Measurements from ENCODE around the gene GDPD5. TPM values are rescaled to one million over a fixed set of nuclear protein-coding genes. Genes with fewer than 3 reads are reported as not detected.
A peak's percentile ranks its signal among the peaks of the same experiment; 100 is the strongest.

The GDPD5 gene
- total and polyA plus RNA-seq, 2 donors (not counting 1 experiment from before 2014, with no cell fraction given) = 2.5 to 3.1 TPM

GRCh38 chr11:75533896-75534258, 8.1 kb upstream of the GDPD5 start:
- H3K9me3 ChIP-seq (ENCODE audit: control insufficient read depth, insufficient read depth, low read depth, low read length) = no peaks in the 10 kb centered on the region
- peaks cover 3% of the 10 kb centered on the region for H3K4me1 ChIP-seq (ENCODE audit: control insufficient read depth, extremely low read depth, insufficient read depth, low read length)
- H3K27me3 ChIP-seq (ENCODE audit: control insufficient read depth, insufficient read depth, low read length) = peaks cover 14% of the 10 kb centered on the region
- H3K4me2 ChIP-seq (ENCODE audit: extremely low read depth, insufficient read depth, low read length) = no peak overlapping the region
- H3K27ac ChIP-seq (ENCODE audit: insufficient read depth, low read length) = no peak overlapping the region
- no peak for TF ChIP-seq CTCF (conservative IDR thresholded peaks at IDR 0.05 in 1 of 2, IDR thresholded peaks at IDR 0.05 in 1 of 2; ENCODE audit: low read depth in 1 of 2, low read length in 2 of 2)
- TF ChIP-seq EZH2 (IDR thresholded peaks at IDR 0.05; ENCODE audit: low read length, missing control alignments) = no peak
- no peak overlapping the region for H3K9ac ChIP-seq (ENCODE audit: insufficient read depth, low read length)
- no peak overlapping the region for H3K4me3 ChIP-seq (replicated peaks in 1 of 4; ENCODE audit: control extremely low read depth in 1 of 4, insufficient read depth in 1 of 4, low read depth in 3 of 4, low read length in 4 of 4)
- H4K20me1 ChIP-seq (ENCODE audit: control insufficient read depth, extremely low read depth, insufficient read depth, low read length) = no peaks in the 10 kb centered on the region
- no peak overlapping the region for H2AFZ ChIP-seq (ENCODE audit: low read length)
- H3K36me3 ChIP-seq (ENCODE audit: control insufficient read depth, insufficient read depth, low read length) = no peaks in the 10 kb centered on the region
- DNase-seq (ENCODE audit: low read depth in 2 of 2) = no peak
- H3K79me2 ChIP-seq (ENCODE audit: control insufficient read depth, insufficient read depth, low read length) = no peaks in the 10 kb centered on the region

GRCh38 chr11:75532200-75533048, 6.7 kb upstream of the GDPD5 start:
- no peaks in the 10 kb centered on the region for H3K9me3 ChIP-seq (ENCODE audit: control insufficient read depth, insufficient read depth, low read depth, low read length)
- peaks cover 8% of the 10 kb centered on the region for H3K27me3 ChIP-seq (ENCODE audit: control insufficient read depth, insufficient read depth, low read length)
- peaks cover 3% of the 10 kb centered on the region for H3K4me1 ChIP-seq (ENCODE audit: control insufficient read depth, extremely low read depth, insufficient read depth, low read length)
- no peak overlapping the region for H2AFZ ChIP-seq (ENCODE audit: low read length)
- H3K36me3 ChIP-seq (ENCODE audit: control insufficient read depth, insufficient read depth, low read length) = no peaks in the 10 kb centered on the region
- no peaks in the 10 kb centered on the region for H4K20me1 ChIP-seq (ENCODE audit: control insufficient read depth, extremely low read depth, insufficient read depth, low read length)
- H3K79me2 ChIP-seq (ENCODE audit: control insufficient read depth, insufficient read depth, low read length) = no peaks in the 10 kb centered on the region
- no peak for TF ChIP-seq EZH2 (IDR thresholded peaks at IDR 0.05; ENCODE audit: low read length, missing control alignments)
- TF ChIP-seq CTCF (conservative IDR thresholded peaks at IDR 0.05 in 1 of 2, IDR thresholded peaks at IDR 0.05 in 1 of 2; ENCODE audit: low read depth in 1 of 2, low read length in 2 of 2) = peak; percentile 86 to 90
- no peak overlapping the region for H3K27ac ChIP-seq (ENCODE audit: insufficient read depth, low read length)
- peak; percentile 29 to 51 for DNase-seq (ENCODE audit: low read depth in 2 of 2)
- H3K4me2 ChIP-seq (ENCODE audit: extremely low read depth, insufficient read depth, low read length) = peak overlapping the region; percentile 15
- no peak overlapping the region for H3K9ac ChIP-seq (ENCODE audit: insufficient read depth, low read length)
- H3K4me3 ChIP-seq (replicated peaks in 1 of 4; ENCODE audit: control extremely low read depth in 1 of 4, insufficient read depth in 1 of 4, low read depth in 3 of 4, low read length in 4 of 4) = no peak overlapping the region

GRCh38 chr11:75531325-75531724, 5.6 kb upstream of the GDPD5 start:
- DNase-seq (ENCODE audit: low read depth in 2 of 2) = no peak
- peaks cover 8% of the 10 kb centered on the region for H3K27me3 ChIP-seq (ENCODE audit: control insufficient read depth, insufficient read depth, low read length)
- H3K36me3 ChIP-seq (ENCODE audit: control insufficient read depth, insufficient read depth, low read length) = no peaks in the 10 kb centered on the region
- no peaks in the 10 kb centered on the region for H4K20me1 ChIP-seq (ENCODE audit: control insufficient read depth, extremely low read depth, insufficient read depth, low read length)
- no peak overlapping the region for H3K4me3 ChIP-seq (replicated peaks in 1 of 4; ENCODE audit: control extremely low read depth in 1 of 4, insufficient read depth in 1 of 4, low read depth in 3 of 4, low read length in 4 of 4)
- TF ChIP-seq EZH2 (IDR thresholded peaks at IDR 0.05; ENCODE audit: low read length, missing control alignments) (no peak), CTCF (conservative IDR thresholded peaks at IDR 0.05 in 1 of 2, IDR thresholded peaks at IDR 0.05 in 1 of 2; ENCODE audit: low read depth in 1 of 2, low read length in 2 of 2) (no peak)
- no peaks in the 10 kb centered on the region for H3K9me3 ChIP-seq (ENCODE audit: control insufficient read depth, insufficient read depth, low read depth, low read length)
- peaks cover 3% of the 10 kb centered on the region for H3K4me1 ChIP-seq (ENCODE audit: control insufficient read depth, extremely low read depth, insufficient read depth, low read length)
- no peak overlapping the region for H3K9ac ChIP-seq (ENCODE audit: insufficient read depth, low read length)
- H3K4me2 ChIP-seq (ENCODE audit: extremely low read depth, insufficient read depth, low read length) = no peak overlapping the region
- no peaks in the 10 kb centered on the region for H3K79me2 ChIP-seq (ENCODE audit: control insufficient read depth, insufficient read depth, low read length)
- no peak overlapping the region for H2AFZ ChIP-seq (ENCODE audit: low read length)
- H3K27ac ChIP-seq (ENCODE audit: insufficient read depth, low read length) = no peak overlapping the region

Data from fibroblast of lung (primary cell).